ENCODE data around the gene TXNL4A. TPM values are rescaled to one million over a fixed set of nuclear protein-coding genes. Genes with fewer than 3 reads are reported as not detected.
"Not testable (repeated sequence)": the region's sequence is repeated elsewhere in the genome, so short reads cannot be mapped to it uniquely, and the experiment has no call there.

The TXNL4A gene
- total RNA-seq, 1 donor from 2014 or later: 96.5 TPM

DNA sequence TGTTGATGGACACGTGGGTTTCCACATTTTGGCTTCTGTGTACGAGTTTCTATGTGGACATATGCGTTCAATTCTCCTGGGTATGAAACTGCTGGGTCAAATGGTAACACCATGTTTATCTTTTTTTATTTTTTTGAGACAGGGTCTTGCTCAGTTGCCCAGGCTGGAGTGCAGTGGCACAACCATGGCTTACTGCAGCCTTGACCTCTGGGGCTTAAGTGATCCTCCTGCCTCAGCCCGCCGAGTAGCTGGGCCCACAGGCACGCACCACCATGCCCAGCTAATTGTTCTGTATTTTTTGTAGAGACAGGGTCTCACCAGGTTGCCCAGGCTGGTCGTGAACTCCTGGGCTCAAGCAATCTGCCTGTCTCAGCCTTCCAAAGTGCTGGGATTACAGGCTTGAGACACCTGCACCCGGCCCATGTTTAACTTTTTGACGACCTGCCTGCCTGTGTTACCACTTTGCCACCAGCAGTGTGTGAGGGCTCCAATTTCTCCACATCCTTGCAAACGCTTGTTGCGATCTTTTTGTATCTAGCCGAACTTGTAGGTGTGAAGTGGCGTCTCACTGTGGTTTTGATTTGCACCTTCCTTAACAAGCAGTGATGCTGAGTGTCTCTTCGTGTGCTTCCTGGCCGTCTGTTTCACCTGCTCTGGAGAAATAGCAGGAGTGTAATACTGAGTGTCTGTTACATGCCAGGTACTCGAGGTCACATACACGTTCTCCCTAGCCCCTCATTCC lies 17.0 kb downstream of the TXNL4A start:
- DNase-seq (ENCODE audit: low spot score): no peak
- intact Hi-C loops (cut with DNase I): no loop called here

DNA sequence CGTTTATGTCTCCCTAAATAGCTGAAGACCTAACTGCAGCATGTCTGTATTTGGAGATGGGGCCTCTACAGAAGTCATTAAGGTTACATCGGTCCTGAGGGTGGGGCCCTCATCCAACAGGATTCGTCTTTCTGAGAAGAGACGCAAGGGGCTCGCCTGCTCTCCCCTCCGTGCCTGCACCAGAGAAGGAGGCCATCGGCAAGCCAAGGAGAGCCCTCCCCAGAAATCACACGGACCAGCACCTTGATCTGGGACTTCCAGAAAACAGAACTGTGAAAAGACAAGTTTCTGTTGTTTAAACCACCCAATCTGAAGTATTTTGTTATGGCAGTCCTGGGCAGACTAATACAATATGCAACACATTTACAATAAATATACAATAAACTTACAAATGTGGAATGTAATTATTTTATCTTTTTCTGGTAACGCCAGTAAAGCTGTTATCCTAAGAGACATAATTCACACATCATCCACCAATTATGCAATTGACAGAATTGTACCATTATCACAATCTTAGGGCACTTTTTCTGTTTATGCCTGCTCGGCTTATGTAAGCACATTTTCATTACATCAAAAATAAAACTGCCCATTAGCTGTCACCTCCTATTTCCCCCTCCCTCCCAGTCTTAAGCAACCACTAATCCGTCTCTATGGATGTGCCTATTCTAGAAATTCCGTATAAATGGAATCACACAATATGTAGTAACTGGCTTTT lies 17.8 kb downstream of the TXNL4A start:
- DNase-seq (ENCODE audit: low spot score): no peak
- intact Hi-C loops (cut with DNase I): no loop called here

DNA sequence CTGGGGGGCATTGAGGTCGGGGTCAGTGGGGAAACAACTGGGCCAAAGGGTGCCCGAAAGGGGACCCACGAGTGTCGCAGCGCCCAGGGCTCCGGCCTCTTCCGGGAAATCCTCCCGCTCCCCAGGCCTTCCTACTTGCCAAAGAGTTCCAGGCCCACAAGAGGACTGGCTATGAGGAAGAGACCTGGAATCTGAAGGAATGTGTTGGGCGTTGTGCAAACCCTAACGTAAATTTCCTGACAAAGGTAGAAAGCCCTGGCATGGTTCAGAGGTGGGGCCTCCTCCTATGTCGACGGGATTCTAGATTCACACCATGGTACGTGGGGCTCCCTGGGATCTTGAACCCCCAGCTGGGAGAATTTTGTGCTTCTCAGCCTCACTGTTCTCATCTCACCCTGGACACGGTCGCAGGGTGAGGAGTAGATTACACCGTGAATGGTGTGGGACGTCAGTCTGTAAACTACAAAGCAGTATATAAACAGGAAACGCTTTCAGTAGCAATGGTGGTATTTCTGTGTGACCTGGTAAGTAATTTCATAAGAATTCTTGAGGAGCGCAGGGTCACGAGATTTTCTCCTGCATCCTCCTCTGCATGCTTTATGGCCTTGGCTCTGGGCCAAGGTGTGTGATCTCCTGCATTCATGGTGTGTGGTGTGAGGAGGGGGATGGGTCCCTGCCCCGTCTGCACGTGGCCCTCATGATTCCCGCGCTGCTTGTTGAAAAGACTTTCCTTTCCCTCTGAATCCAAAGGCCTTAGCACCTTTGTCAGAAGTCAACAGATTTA lies 23.1 kb downstream of the TXNL4A start:
- intact Hi-C loops (cut with DNase I): no loop called here
- DNase-seq (ENCODE audit: low spot score): peak; percentile 69

DNA sequence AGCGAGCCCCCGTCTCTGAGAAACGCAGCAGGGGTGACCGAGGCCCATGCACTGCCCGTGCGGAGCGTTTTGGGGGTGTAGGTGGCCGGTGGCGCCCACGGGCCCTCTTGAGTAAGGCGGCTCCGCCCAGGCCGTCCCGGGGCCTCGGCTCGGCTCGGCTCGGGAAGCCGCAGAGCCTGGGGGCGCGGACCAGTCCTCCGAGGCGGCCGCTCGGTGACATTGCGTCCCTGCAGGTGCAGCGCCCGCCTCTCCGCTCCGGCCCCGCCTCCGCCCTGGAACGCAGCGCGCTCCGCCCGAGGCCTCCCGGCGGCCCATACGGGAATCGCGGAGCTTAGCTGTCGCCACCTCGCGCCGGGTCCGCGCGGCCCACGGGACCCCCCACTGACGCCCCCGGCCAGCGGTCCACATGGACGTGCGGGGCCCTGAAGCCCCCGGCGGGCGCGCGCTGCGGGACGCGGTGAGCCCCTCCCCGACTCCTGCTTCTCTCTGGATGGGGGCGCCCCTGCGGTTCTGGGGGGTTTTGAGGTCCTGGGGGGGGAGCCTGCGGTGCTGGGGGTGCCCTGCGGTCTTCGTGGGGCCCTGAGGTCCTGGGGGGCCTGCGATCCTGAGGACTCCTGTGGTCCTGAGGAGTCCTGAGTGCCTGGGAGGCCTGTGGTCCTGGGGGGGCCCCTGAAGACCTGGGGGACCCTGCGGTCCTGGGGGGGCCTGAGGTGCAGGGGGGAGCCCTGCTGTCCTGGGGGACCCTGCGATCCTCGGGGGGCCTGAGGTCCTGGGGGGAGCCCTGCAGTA lies 23.8 kb downstream of the TXNL4A start, which contains the start of gene HSBP1L1:
TSS of gene HSBP1L1 (plus strand) at position 314 of the 789 bp plus-strand sequence. CDS start at position 407, 93 bp downstream.
- DNase-seq (ENCODE audit: low spot score): peak; percentile 74
- intact Hi-C loops (cut with DNase I): no loop called here

DNA sequence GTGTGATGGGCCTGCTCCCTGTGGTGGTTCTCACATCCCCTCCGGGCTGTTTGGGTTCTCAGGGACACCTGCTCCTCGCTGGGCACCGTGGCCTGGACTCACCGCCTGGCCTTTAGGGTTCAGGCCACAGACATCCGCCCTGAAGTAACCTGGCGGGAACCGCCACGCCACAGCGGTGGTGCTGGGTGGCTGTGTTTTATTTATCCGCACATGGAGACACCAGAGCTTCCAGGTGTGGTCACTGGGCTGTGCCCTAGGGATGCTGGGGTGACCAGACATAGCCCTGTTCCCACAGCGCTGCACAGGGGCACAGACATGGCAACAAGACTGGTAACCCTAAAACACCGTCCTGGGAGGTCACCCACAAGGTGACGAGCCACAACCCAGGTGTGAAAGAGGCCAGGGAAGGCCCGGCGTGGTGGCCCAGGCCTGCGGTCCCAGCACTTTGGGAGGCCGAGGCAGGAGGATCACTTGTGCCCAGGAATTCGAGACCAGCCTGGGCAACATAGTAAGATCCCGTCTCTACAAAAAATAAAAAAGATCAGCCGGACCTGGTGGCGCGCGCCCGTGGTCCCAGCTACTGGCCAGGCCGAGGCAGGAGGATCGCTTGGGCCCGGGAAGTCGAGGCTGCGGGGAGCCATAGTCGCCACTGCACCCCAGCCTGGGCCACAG lies 24.6 kb downstream of the TXNL4A start:
- peak; percentile 58 for DNase-seq (ENCODE audit: low spot score)
- intact Hi-C loops (cut with DNase I): no loop called here

DNA sequence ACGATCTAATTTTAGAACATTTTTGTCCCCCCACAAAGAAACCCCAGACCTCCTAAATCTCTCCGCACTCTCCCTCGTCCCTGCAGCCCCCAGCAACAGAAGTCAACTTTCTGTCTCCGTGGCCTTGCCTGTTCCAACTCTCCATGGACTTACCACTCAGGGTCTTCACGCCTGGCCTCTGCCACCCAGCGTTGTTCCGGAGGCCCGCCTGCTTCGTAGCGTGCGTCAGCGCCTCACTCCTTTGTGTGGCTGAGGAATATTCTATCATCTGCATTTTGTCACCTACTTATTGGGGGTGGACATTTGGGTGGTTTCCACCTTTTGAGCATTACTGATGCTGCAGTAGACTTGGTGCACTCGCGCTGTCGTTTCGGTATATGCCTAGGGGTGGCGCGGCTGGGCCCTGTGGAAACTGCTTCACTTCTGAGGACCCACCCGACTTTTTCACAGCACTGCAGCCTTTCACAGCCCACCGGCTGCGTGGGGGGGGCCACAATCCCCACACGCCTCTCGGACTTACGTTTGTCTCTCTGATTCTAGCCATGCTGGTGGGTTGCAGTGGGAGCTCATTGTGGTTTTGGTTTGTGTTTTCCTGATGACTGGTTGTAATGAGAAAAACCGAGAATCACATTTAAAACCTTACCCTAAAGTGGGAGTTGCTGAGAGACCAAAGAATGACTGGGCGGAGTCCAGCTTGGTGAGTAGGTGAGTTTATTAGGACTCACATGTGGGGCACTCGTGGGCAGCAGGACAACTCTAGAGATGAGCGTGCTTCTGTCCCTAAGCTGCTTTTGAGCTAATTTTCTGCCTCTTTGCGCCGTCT lies 25.3 kb downstream of the TXNL4A start:
- intact Hi-C loops (cut with DNase I): no loop called here
- no peak for DNase-seq (ENCODE audit: low spot score)

DNA sequence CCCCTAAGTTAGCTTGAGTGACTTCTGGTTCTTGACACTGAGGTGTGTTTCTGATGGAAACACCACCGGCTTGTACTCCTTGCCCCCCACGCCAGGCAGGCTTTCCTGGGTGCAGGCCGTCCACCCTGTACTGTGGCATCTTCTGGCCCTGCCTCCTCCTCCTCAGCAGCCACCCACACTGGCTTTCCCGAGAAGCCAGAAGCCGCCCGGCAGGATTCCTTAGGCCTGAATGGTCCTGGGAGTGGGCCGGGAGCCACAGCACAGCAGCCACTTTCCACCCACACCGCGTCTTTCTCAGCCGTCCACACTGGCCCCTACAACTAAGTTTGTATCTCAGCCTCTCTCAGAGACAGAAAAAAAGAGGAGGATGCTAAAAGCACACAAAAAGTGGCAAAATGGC lies 26.1 kb downstream of the TXNL4A start:
- no peak for DNase-seq (ENCODE audit: low spot score)
- intact Hi-C loops (cut with DNase I): no loop called here

DNA sequence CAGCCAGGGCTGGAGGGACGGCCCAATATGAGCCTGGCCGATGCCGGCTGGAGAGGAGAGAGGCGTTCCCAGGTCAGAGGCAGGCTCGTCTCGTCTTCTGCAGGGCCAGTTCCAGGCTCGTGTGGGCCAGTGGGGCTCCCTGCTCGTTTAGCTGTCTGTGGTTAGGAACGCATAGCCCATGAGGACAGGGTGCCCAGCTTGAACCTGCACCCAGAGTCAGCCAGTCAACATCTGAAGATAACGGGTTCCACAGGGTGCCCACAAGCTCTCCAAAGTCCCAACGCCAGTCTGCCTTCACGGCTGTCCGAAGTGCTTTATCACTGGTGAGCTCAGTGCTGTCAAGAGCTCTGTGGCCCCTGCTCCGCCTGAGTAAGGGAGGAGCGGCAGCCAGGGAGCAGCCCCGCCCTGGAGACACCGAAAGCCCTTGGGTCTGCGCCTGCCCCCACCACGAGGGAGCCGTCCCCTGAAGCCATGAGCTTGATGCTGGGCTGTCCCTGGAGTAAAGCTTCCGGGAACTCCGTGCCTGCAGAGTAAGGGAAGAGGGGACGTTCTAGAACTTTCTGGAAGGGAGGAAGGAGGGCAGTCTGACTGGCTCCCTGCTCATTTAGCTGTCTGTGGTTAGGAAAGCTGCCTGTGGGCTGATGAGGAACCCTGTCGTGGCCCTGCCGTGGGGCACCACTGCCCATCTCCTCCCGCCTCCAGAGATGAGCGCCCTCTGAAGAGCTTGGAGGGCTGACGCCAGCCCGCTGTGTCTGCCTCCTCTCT lies 26.7 kb downstream of the TXNL4A start:
- no peak for DNase-seq (ENCODE audit: low spot score)
- intact Hi-C loops (cut with DNase I): no loop called here

DNA sequence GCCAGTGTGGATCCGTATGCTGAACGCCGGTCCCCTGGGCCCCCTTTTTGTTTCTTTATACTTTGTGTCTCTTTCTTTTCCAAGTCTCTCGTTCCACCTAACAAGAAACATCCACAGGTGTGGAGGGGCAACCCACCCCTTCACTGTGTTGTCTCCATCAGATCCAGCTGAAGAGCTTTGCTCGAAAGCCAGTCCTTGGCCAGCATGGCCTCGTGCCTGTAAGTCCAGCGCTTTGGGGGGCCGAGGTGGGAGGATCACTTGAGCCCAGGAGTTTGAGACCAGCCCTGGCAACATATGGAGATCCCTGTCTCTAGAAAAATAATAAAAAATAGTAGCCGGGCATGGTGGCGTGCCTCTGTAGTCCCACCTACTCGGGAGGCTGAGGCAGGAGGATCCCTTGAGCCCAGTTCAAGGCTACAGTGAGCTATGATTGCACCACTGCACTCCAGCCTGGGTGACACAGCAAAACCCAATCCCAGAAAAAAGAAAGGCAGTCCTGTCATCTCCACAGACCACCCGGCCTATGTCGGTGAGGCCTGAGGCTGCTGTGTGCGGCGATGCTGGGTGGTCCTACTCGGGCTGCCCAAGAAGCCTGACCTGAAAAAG lies 27.3 kb downstream of the TXNL4A start:
- DNase-seq (ENCODE audit: low spot score): no peak
- intact Hi-C loops (cut with DNase I): no loop called here

DNA sequence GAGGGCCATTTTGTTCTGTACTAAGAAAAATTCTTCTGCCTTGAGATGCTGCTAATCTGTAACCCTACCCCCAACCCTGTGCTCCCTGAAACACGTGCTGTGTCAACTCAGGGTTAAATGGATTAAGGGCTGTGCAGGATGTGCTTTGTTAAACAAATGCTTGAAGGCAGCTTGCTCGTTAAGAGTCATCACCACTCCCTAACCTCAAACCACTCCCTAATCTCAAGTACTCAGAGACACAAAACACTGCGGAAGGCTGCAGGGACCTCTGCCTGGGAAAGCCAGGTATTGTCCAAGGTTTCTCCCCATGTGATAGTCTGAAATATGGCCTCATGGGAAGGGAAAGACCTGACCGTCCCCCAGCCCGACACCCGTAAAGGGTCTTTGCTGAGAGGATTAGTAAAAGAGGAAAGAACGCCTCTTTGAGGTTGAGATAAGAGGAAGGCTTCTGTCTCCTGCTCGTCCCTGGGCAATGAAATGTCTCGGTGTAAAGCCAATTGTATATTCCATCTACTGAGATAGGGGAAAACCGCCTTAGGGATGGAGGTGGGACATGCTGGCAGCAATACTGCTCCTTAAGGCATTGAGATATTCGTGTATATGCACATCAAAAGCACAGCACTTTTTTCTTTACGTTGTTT lies 28.1 kb downstream of the TXNL4A start:
- DNase-seq (ENCODE audit: low spot score); intact Hi-C loops (cut with DNase I): not testable (repeated sequence)

DNA sequence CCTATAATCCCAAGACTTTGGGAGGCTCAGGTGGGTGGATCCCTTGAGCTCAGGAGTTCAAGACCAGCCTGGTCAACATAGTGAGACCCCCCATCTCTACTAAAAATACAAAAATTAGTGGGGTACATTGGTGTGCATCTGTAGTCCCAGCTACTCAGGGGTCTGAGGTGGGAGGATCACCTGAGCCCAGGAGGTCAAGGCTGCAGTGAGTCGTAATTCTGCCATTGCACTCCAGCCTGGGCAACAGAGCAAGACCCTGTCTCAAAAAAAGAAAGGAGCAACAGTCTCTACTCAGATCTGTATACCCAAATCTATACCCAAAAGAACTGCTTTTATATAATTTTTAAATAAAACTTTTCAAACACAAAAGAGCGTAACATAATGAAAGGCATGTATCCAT lies 29.4 kb downstream of the TXNL4A start:
- intact Hi-C loops (cut with DNase I): no loop called here
- DNase-seq (ENCODE audit: low spot score): no peak

DNA sequence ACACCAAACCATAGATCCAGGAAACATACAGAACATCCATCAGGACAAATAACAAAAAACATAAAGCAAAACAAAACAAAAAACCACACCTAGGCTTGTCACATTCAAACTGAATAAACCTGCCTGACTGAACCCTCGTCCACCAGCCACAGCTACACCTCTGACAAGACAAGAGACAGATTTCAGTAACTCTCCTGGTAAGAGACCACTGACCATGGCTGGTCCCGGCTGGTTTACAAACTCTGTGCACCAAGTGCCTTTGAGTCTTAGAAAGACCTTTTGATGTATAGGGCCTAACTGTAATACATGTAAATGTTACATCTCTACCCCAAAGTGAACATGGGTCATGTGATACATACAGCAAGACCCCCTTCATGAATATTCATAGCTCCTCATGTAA lies 32.1 kb downstream of the TXNL4A start:
- intact Hi-C loops (cut with DNase I): no loop called here
- no peak for DNase-seq (ENCODE audit: low spot score)

DNA sequence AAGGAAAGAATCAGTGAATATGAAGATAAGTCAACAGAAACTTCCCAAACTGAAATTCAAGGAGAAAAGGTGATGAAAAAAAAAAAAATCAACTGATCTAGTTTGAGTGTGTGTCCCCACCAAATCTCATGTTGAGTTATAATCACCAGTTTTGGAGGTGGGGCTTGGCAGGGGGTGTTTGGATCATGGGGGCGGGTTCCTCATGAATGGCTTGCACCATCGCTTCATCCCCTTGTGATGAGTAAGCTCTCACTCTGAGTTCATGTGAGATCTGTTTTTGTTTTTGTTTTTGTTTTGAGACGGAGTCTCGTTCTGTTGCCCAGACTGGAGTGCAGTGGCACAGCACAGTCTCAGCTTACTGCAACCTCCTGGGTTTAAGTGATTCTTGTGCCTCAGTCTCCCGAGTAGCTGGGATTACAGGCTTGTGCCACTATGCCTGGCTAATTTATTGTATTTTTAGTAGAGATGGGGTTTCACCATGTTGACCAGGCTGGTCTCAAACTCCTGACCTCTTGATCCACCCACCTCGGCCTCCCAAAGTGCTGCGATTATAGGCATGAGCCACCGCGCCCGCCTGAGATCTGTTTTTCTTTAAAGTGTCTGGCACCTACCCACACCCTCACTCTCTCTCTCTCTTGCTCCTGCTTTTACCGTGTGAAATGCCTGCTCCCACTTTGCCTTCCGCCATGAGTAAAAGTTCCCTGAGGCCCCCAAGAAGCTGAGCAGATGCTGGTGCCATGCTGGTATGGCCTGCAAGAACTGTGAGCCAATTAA lies 32.9 kb downstream of the TXNL4A start:
- intact Hi-C loops (cut with DNase I): no loop called here
- peak; percentile 43 for DNase-seq (ENCODE audit: low spot score)

DNA sequence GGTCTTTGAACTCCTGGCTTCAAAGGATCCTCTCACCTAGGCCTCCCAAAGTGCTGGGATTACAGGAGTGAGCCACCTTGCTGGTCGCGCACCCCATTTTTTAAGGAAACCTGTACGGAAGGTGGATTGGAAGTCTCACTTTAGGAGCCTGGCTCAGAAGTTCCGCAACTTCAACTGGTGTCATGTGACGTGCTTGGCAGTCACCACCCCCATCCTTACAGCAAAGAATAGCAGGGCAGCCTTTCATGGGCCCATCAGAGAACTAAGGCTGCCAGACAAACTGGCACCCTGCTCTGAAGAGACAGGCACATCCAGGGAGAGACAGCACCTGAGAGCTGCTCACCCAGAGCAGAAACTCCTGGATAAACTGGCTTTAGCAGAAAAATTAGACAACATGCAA lies 33.6 kb downstream of the TXNL4A start:
- peak; percentile 72 for DNase-seq (ENCODE audit: low spot score)
- intact Hi-C loops (cut with DNase I): loop anchor here (5.0 kb wide), 1 partner anchor 78 kb away; the partner anchor contains the start of gene RBFA

DNA sequence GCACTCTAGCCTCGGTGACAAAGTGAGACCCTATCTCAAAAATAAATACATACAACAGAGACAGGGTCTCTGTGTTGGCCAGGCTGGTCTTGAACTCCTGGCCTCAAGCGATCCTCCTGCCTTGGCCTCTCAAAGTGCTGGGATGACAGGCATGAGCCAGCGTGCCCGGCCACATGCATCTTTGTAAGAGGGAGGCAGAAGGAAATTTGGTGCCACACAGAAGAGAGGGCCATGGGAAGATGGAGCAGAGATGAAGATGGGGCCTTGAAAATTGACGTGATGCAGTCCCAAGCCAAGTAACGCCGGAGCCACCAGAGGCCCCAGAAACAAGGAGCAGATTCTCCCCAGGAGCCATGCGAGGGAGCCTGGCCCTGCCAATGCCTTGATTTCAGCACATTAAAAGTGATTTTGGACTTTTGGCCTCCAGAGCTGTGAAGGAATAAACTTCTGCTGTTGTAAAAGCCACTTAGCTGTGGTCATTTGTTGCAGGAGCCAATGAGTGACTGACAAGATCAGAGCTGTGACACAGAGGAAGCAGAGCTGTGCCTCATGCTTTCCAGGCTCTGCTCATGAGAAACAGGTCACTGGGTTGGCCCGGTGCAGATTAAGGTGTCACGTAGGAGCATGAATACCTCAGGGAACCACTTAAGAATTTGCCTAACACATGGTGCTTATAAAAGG lies 34.3 kb downstream of the TXNL4A start:
- intact Hi-C loops (cut with DNase I): loop anchor here (5.0 kb wide), 1 partner anchor 78 kb away; the partner anchor contains the start of gene RBFA
- DNase-seq (ENCODE audit: low spot score): peak; percentile 44

All from cardiac septum (tissue), 1 donor.